ENCODE measurements around the gene PROCA1.
A peak's percentile ranks its signal among the peaks of the same experiment; 100 is the strongest.

The PROCA1 gene

GRCh38 chr17:28705728-28706334 lies 5.9 kb downstream of the PROCA1 start:
- no peak for DNase-seq

GRCh38 chr17:28705074-28705659 lies 6.5 kb downstream of the PROCA1 start:
- DNase-seq: no peak

GRCh38 chr17:28704219-28704858 lies 7.3 kb downstream of the PROCA1 start:
- DNase-seq: no peak

GRCh38 chr17:28703552-28704218 lies 8.0 kb downstream of the PROCA1 start:
- DNase-seq: no peak

- DNase-seq: no peak
Measured at GRCh38 chr17:28702752-28703150, 8.9 kb downstream of the PROCA1 start.

- no peak for DNase-seq
Measured at GRCh38 chr17:28702026-28702751, 9.5 kb downstream of the PROCA1 start.

GRCh38 chr17:28700830-28701492 lies 10.7 kb downstream of the PROCA1 start:
- no peak for DNase-seq

GRCh38 chr17:28700278-28700677 lies 11.4 kb downstream of the PROCA1 start:
- DNase-seq: no peak

GRCh38 chr17:28698253-28698941 lies 13.3 kb downstream of the PROCA1 start:
- DNase-seq: no peak

- no peak for DNase-seq
Measured at GRCh38 chr17:28693869-28694268, 17.8 kb downstream of the PROCA1 start.

GRCh38 chr17:28689011-28689410 lies 22.7 kb downstream of the PROCA1 start:
- DNase-seq: no peak

GRCh38 chr17:28688481-28688880 lies 23.2 kb downstream of the PROCA1 start:
- no peak for DNase-seq

GRCh38 chr17:28686296-28686695 lies 25.4 kb downstream of the PROCA1 start:
- no peak for DNase-seq

GRCh38 chr17:28685366-28685765 lies 26.3 kb downstream of the PROCA1 start:
- no peak for DNase-seq

- DNase-seq: no peak
Measured at GRCh38 chr17:28684963-28685362, 26.7 kb downstream of the PROCA1 start.

- DNase-seq: no peak
Measured at GRCh38 chr17:28682655-28683054, 29.0 kb downstream of the PROCA1 start.

- peak; percentile 7 for DNase-seq
Measured at GRCh38 chr17:28675980-28676379, 35.7 kb downstream of the PROCA1 start.

GRCh38 chr17:28675490-28675889 lies 36.2 kb downstream of the PROCA1 start:
- no peak for DNase-seq

GRCh38 chr17:28669918-28670317 lies 41.8 kb downstream of the PROCA1 start:
- no peak for DNase-seq

- DNase-seq: no peak
Measured at GRCh38 chr17:28667870-28668269, 43.8 kb downstream of the PROCA1 start.

- DNase-seq: no peak
Measured at GRCh38 chr17:28665994-28666393, 45.7 kb downstream of the PROCA1 start.

- DNase-seq: no peak
Measured at GRCh38 chr17:28663723-28664122, 48.0 kb downstream of the PROCA1 start.

Data from CD4-positive, alpha-beta T cell treated with Interleukin-6 for 4 hours (primary cell).